ENCODE results near the gene DYNLL1.

DYNLL1 gene

GRCh38 chr12:120546050-120546386 is 50.1 kb downstream of the DYNLL1 start:
- H3K27ac ChIP-seq = peak overlapping the region; percentile 19
- DNase-seq (ENCODE audit: low read depth, low spot score) = no peak

All from epithelial cell of prostate (primary cell).